ENCODE measurements around the gene TOMM20.
"Not testable (repeated sequence)": the region's sequence is repeated elsewhere in the genome, so short reads cannot be mapped to it uniquely, and the experiment has no call there.

The TOMM20 gene

DNA sequence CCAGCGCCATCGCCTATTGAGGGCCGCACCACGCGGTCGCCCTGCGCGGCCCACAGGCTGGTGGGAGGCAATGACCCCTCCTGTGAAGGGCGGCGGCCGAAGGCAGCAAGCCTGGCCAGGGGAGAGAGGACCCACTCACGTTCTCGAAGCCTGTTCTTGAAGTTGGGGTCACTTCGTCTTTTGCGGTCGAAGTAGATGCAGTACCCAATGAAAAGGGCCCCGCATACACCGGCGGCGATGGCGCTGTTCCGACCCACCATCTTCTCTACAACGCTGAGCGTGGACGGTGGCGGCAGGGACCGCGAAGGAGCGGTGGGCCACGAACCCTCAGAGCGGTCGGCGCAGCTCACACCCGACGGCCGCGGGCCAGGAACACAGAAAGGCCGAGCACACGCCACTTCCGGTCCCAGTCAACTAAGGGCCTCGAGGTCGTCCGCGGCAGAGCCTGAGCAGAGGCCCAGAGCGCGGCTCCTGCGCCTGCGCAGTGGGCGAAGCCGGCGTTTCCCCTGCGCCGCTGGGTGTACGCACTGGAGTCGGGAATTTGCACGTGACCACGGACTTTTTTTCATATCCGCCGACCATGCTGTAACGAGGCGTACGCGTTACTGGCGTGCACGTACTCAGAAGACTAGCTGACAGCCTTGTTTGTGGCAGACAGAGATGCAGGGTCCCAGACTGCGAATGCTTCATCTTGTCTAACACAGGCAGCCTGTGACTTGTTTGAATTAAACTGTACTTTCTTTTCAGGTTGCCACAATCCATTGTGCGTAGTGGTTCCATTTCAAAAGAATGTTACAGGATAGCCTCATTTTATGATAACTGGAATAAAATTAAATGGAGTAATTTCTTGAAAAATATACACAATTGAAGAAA is at the start of gene TOMM20:
Gene TOMM20 (minus strand): TSS at position 382 of the 873 bp plus-strand sequence. CDS start 122 bp downstream, at position 260.
- DNase-seq (ENCODE audit: low spot score) = peak; percentile 96

DNA sequence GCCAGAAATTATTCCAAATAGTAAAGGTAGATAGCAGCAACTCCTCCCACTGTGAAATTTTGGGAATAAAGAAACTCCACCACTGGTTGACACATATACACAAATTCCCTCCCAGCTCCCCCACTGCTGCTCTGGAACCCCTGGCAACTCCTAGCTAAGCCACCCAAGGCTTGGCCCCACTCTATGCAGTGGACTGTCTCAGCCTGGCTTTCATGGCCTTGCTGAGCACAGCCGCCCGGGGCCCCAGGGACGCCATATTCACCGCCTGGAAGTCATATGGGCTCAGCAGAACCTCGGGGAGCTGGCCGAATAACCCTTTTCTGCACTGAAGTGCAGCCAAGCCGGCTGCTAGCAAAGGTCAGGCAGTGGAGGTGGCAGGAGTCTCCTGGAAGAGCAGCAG is 47.8 kb upstream of the TOMM20 start:
- no peak for DNase-seq (ENCODE audit: low spot score)

- DNase-seq (ENCODE audit: low spot score) = no peak
Observed at GRCh38 chr1:235169986-235170385, 41.3 kb upstream of the TOMM20 start.

DNA sequence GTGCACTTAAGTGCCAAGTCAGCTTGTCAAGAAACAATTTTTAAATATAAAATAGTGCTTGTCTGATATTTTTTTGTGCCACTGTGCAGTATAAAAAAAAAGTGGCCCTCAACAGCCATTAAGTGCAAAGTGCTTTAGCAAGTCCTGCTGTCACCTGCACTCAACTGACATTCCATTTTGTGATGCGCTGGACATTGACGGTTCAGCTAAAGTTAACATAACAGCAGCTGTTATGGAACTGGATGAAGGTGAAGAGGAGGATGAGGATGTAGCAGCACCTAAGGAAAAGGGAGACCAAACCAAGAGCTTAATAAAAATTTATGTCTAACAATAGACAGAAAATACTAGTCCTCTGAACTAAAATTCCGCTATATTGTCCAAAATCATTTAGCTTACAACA is 39.7 kb upstream of the TOMM20 start:
- no peak for DNase-seq (ENCODE audit: low spot score)

- DNase-seq (ENCODE audit: low spot score) = no peak
Observed at GRCh38 chr1:235161685-235162327, 33.2 kb upstream of the TOMM20 start.

DNA sequence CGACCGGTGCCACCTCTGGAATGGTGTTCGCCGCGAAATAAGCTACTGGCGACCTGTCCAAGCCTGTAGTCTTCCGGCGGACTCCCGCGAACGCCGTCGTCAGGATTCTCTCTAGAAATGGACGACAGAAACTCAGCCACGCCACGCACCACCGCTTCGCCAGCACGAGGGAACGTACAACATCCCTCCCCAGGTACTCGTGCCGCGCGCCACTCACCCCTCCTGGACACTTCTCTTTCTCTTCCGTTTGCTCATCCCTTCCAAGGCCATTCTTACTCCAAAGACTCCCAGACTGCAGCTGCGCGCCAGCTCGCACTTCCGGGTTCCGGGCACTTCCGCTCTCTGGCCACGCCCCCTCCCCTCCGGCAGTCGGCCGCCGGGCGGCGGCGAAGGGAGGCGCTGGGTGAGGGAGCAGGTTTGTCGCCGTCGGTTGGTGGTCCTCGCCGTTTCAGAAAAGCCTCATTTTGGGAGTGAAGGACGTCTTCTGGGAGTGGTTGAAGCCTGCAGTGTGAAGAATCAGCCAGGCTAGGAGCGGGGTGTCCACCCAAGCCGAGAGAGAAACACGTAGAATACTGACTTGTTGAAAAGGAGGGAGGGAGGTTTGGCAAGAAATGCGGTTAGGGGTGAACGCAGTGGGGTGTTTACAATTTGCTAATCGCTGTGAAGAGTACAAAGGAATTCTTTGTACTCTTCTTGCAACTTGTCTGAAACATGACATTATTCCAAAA is 32.5 kb upstream of the TOMM20 start, which contains the start of gene RBM34:
Gene RBM34 (minus strand): TSS at position 294 of the 728 bp plus-strand sequence. CDS start 24 bp downstream, at position 270.
- peak; percentile 89 for DNase-seq (ENCODE audit: low spot score)

DNA sequence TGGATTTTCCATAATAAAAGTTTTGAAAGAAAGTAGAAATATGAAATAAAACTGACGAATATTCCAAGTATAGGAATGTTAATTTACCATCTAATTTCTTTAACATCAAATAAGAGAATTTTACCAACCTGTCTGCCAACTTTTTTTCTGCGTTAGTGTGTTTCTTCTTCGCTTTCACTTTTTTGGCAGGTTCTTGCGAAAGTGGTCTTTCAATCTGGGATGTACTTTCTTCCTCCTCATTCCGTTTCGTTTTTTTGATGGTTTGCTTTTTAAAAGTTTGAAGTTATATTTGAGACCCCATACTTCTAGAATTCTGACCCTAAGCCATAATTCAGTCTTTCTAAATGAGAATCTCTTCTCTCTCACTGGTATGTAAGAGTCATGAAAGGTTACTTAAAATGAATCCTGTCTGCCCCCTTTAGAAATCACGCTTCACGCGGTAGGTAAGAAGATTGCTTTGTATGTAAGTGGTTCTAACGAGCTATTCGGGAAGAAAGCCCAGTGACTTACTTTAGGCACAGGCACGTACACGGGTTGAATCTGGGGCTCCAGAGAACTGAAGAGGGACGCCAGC is 31.8 kb upstream of the TOMM20 start:
- DNase-seq (ENCODE audit: low spot score) = no peak

GRCh38 chr1:235159930-235160329 is 31.3 kb upstream of the TOMM20 start:
- DNase-seq (ENCODE audit: low spot score) = not testable (repeated sequence)

DNA sequence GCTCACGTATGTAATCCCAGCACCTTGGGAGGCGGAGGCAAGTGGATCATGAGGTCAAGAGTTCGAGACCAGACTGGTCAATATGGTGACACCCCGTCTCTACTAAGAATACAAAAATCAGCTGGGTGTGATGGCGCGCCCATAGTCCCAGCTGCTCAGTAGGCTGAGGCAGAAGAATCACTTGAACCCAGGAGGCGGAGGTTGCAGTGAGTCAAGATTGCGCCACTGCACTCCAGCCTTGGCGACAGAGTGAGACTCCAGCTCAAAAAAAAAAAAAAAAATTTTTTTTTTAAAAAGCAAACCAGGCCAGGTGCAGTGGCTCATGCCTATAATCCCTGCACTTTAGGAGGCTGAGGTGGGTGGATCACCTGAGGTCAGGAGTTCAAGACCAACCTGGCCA is 30.6 kb upstream of the TOMM20 start:
- DNase-seq (ENCODE audit: low spot score) = not testable (repeated sequence)

- no peak for DNase-seq (ENCODE audit: low spot score)
Observed at GRCh38 chr1:235158680-235159079, 30.0 kb upstream of the TOMM20 start.

- DNase-seq (ENCODE audit: low spot score) = no peak
Observed at GRCh38 chr1:235157150-235157549, 28.5 kb upstream of the TOMM20 start.

GRCh38 chr1:235156740-235157139 is 28.1 kb upstream of the TOMM20 start:
- no peak for DNase-seq (ENCODE audit: low spot score)

GRCh38 chr1:235156265-235156664 is 27.6 kb upstream of the TOMM20 start:
- no peak for DNase-seq (ENCODE audit: low spot score)

DNA sequence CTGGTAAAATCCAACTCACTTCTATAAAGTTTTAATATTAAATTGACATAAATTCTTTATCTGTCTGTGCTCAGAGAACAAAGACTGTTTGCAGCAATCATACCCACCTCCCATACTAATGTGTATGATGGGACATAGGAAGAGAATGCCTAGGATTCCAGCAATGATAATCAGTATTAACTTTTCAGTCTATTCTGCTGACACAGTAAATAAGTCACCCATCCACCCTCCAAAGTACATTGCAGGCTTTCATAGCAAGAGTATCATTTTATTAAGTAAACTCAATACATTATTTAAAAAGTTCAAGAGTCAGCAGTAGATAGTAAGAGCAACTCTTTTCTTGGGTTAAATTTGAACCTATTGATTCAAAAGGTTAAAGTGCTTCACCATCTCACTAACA is 23.6 kb upstream of the TOMM20 start:
- DNase-seq (ENCODE audit: low spot score) = no peak

- no peak for DNase-seq (ENCODE audit: low spot score)
Observed at GRCh38 chr1:235151033-235151432, 22.4 kb upstream of the TOMM20 start.

DNA sequence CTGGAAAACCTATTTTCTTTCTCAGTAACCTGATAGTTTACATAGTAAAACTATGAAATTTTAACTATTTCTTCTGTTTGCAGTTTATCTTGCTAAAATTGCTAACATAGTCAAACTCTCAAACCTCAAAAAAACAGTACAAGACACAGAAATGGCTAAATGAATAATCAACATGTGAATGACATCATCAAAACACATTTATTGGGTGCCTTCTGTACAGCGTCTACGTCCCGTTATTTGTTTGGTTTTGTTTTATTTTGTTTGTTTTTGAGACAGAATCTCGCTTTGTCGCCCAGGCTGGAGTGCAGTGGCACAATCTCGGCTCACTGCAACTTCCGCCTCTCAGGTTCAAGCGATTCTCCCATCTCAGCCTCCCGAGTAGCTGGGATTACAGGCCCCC is 21.2 kb upstream of the TOMM20 start:
- no peak for DNase-seq (ENCODE audit: low spot score)

DNA sequence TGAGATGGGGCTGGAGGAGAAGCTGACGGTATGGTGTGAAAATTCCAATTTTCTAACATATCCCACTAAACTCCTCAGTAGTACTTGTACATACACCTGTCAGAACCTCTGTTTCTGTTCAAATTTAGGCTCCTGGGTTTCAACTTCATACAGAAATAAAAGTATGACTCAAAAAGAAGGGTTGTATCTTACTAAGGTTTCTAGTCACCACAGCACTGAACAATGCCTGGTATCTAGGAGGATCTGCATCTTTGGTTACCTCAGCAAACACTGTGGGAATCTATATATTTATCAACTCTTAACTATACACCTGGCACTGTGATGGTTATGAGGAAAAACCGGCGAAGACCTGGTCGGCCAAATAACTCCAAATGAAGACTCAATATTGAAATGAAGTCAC is 18.6 kb upstream of the TOMM20 start:
- no peak for DNase-seq (ENCODE audit: low spot score)

- no peak for DNase-seq (ENCODE audit: low spot score)
Observed at GRCh38 chr1:235145639-235146038, 17.0 kb upstream of the TOMM20 start.

DNA sequence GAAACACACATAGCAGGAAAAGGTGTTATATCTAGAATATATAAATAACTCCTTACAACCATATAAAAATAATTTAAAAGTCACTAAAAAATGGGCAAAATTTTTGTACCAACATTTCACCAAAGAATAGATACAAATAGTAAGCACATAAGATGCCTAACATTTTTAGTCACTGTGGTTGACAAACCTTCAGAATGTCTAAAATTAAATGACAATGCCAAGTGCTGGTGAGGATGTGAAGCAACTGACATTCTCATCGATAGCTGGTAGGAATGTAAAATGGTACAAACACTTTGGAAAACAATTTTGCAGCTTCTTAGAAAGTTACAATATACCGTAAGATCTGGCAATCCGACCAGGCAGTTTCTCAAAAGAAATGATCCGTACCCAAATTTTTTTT is 14.4 kb upstream of the TOMM20 start:
- DNase-seq (ENCODE audit: low spot score) = no peak

GRCh38 chr1:235139315-235139714 is 10.7 kb upstream of the TOMM20 start:
- DNase-seq (ENCODE audit: low spot score) = no peak

- DNase-seq (ENCODE audit: low spot score) = no peak
Observed at GRCh38 chr1:235138821-235139220, 10.2 kb upstream of the TOMM20 start.

DNA sequence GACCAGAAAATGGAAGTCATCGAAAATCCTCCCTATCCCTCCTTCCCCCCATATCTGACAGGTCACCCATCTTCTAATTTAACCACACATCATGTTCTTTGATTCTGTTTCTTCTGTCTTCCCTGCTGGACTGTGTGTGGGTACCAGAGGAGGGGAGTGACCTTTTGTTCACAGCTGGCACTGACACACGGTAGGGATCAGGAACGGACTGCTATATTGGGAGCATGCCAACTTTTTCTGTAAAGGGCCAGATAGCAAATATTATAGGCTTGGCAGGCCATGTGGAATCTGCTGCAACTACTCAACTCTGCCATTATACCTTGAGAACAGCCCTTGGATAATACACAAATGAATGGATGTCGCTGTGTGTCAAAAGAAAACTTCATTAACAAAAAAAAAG is 7.5 kb upstream of the TOMM20 start:
- DNase-seq (ENCODE audit: low spot score) = no peak

Data from globus pallidus (tissue), 1 donor.